GM13977 (cell line): ENCODE data around the gene CDC42EP5.

Source experiments
- DNase-seq: peaks from one replicate; pipeline ENCODE4 v3.0.0; 2012; ENCODE audit warnings: low spot score
- in situ Hi-C: fragments of 300-500 bp; cut with MboI; formaldehyde crosslinking; loops from one replicate; pipeline ENCODE4 v1.12.0; 2022; ENCODE audit warnings: low sequenced_read_pairs, low pct_unique_long_range_greater_than_20kb, mixed read lengths, inconsistent platforms; ENCODE audit not compliant: unreplicated experiment
- TF ChIP-seq, protein P1 (sequence below): IDR thresholded peaks from 2 replicates; pipeline ENCODE4 v1.5.1; 2012; ENCODE audit warnings: mild to moderate bottlenecking, control low read depth; ENCODE audit not compliant: insufficient read depth; ENCODE audit errors: extremely low read depth, missing control alignments

The CDC42EP5 gene

DNA sequence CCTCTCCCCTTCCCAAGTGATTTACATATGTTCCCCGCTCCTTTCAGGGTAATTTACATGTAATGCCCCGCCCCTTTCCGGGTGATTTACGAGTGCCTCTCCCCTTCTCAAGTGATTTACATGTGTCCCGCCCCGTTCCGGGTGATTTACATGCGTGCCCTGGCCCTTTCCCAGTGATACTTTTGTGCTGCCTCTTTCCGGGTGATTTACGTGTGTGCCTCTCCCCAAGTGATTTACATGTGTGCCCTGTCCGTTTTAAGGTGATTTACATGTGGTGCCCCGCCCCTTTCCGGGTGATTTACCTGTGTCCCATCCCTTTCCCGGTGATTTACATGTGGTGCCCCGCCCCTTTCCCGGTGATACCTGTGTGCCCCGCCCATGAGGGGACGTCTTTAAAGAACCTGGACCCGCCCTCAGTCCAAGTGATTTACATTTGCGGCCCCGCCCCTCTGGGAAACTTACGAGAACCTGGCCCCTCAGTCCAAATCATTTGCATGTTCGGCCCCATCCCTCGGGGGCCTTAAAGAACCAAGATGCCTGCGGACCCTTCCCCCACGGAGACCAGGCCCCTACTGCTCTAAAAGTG lies 9.0 kb downstream of the CDC42EP5 start:
- TF ChIP-seq, protein P1, sequence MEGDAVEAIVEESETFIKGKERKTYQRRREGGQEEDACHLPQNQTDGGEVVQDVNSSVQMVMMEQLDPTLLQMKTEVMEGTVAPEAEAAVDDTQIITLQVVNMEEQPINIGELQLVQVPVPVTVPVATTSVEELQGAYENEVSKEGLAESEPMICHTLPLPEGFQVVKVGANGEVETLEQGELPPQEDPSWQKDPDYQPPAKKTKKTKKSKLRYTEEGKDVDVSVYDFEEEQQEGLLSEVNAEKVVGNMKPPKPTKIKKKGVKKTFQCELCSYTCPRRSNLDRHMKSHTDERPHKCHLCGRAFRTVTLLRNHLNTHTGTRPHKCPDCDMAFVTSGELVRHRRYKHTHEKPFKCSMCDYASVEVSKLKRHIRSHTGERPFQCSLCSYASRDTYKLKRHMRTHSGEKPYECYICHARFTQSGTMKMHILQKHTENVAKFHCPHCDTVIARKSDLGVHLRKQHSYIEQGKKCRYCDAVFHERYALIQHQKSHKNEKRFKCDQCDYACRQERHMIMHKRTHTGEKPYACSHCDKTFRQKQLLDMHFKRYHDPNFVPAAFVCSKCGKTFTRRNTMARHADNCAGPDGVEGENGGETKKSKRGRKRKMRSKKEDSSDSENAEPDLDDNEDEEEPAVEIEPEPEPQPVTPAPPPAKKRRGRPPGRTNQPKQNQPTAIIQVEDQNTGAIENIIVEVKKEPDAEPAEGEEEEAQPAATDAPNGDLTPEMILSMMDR, result no peak
- peak; percentile 91 for DNase-seq
- in situ Hi-C loops, result loop anchor here (25.0 kb wide), 2 partner anchors 648 to 1148 kb away; partner anchors contain the start of genes PPP1R12C, ZNF524, ZNF784 and ZNF865

DNA sequence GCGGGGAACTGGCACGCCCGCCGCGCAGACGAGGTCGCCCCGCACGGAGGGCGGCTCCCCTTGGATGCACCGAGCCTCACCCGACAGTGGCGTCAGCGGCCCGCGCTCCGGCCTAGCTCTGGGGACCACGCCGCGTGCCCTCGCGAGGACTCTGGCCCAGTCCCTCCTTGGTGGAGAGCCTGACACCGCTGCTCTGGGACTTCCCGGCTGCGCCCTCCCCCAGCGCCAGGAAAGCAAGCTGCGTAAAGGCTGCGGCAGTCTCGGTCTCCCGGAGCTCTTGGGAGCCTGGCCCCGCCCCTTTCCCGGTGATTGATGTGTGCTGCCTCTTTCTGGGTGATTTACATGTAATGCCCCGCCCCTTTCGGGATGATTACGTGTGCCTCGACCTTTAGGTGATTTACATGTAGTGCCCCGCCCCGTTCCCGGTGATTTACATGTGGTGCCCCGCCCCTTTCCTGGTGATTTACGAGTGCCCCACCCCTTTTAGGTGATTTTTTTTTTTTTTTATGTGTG lies 9.5 kb downstream of the CDC42EP5 start, which contains the start of gene LENG9:
Gene LENG9, minus strand, starts transcription at position 248 of the 513 bp plus-strand sequence. CDS start 252 bp downstream, outside the sequence.
- peak; percentile 96 for DNase-seq
- in situ Hi-C loops, result loop anchor here (25.0 kb wide), 2 partner anchors 649 to 1149 kb away; partner anchors contain the start of genes PPP1R12C, ZNF524, ZNF784 and ZNF865
- TF ChIP-seq, protein P1, result no peak

DNA sequence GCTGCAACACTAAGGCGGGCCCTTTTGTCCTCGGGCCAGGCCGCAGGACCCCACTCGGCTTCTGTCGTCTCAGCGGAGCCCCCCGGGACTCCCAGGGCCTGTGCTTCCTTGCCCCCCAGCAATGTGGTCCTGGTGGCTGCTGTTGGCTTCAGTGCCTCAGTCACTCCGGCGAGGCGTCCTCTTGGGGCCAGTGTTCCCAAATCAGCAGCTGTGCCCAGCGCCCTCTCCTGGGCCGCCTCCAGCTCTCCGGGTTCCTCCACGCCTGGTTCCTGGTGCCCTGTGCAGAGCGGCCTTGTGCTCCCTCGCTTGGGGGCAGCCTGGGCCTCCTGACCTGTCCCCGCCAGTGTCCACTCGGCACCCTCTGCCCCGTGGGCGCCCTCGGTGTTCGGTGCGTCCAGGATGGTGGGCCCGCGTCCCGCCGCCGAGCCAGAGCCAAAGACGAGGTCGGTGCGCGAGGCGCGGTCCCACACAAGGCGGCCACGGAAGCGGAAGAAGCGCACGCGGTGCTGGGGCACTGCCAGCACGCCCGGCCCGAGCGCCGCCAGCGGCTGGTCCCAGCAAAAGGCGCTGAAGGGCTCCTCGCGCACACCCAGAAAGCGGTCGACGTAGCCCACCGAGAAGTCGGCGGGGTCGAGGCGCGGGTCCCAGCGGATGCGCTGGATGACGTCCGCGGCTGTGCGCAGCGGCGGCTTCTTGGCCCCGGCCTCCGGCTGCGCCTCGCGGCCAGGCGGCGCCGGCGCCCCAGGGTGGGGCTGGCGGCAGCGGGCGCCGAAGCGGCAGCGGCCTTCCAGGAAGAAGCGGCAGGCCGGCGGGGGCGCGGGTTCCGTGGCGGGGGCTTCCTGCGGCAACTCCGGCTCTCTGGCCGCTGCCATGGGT lies 10.2 kb downstream of the CDC42EP5 start:
- peak; percentile 65 for DNase-seq
- TF ChIP-seq, protein P1, result peak; percentile 13
- in situ Hi-C loops, result loop anchor here (25.0 kb wide), 2 partner anchors 649 to 1149 kb away; partner anchors contain the start of genes PPP1R12C, ZNF524, ZNF784 and ZNF865

DNA sequence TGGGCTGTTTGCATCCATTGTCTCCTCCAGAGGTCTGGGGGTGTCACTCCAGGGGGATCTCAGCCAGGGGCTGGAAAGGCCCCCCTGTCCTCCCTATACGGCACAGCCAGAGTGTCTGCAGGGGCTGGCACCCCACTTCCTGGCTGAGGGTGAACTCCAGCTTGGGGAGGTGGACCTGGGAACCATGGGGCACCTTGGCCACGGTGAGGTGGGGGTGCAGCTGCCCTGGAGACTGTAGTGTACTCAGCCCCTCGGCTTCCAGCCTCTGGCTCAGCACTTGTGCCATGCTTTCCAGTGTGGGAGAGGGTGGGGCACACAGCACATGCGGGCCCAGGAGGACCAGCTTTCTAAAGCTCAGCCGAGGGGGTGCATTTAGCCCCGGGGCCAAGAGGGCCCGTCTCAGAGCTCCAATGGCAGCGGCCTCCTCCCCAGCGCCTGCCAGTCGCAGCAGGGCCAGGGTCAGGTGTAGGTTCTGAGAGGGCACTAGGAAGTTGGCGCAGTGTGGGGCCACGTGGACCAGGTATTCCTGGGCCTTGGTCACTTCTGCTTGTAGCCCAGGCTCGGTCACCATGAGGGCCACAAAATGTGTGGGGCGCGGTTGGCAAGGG lies 10.9 kb downstream of the CDC42EP5 start:
- no peak for DNase-seq
- TF ChIP-seq, protein P1, result no peak
- in situ Hi-C loops, result loop anchor here (25.0 kb wide), 2 partner anchors 650 to 1150 kb away; partner anchors contain the start of genes PPP1R12C, ZNF524, ZNF784 and ZNF865

DNA sequence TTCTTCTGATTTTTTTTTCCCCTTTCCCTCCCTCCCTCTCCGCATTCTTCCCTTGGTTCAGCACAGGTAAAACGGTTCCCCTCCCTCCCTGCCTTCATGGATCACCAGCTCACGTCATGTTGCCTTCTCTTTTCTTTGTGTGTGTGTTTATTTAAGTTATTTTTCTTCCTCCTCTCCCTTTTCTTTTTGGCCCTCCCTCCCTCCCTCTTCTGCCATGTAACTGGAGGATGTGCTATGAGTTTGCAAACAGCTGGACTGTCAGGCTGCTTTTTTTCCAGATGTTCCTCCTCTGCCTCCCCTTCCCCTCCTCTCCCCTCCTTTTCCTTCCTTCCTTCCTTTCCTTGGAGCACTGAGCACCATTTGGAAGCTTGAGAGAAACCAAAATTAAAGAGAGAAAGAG lies 11.5 kb downstream of the CDC42EP5 start:
- in situ Hi-C loops, result loop anchor here (25.0 kb wide), 2 partner anchors 651 to 1151 kb away; partner anchors contain the start of genes PPP1R12C, ZNF524, ZNF784 and ZNF865
- no peak for DNase-seq
- TF ChIP-seq, protein P1, result no peak

DNA sequence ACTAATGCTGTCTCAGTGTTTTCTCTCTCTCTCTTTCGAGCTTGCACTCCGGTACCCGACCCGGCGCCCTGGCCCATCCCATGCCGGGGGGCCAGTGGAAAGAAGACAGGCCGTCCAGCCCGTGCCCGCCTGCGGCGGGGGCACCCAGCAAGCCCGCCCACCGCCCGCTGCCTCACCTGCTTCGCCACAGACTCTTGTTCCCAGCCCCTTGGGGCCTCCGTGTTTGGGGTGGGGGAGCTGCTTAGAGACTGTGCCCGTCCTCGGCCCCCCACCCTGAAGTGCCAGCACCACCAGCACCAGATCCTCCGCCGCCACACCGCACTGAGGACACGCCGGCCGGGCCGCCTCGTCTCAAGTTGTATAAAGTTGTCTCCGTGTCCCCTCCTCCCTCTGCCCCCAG lies 11.9 kb downstream of the CDC42EP5 start:
- TF ChIP-seq, protein P1, result no peak
- DNase-seq, result no peak
- in situ Hi-C loops, result loop anchor here (25.0 kb wide), 2 partner anchors 651 to 1151 kb away; partner anchors contain the start of genes PPP1R12C, ZNF524, ZNF784 and ZNF865
